NCI-H128 (cell line): ENCODE data around the gene MRGPRD.

Source experiments
- DNase-seq: peaks from one replicate; lab custom pipeline; 2025; ENCODE audit not compliant: unreplicated experiment; lab: John Stamatoyannopoulos, UW

MRGPRD gene

DNA sequence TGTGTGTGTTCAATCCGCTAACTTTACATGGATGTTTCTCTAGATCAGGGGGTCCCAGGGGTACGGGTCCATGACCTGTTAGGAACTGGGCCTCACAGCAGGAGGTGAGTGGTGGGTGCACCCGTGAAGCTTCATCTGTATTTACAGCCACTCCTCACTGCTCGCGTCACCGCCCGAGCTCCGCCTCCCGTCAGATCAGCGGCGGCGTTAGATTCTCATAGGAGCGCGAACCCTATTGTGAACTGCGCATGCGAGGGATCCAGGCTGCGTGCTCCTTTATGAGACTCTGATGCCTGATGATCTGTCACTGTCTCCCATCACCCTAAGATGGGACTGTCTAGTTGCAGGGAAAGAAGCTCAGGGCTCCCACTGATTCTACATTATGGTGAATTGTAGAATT is 31.9 kb downstream of the MRGPRD start:
- no peak for DNase-seq

- no peak for DNase-seq
These were observed 32.3 kb downstream of the MRGPRD start for GRCh38 chr11:68948496-68948895.

- no peak for DNase-seq
These were observed 33.6 kb downstream of the MRGPRD start for GRCh38 chr11:68947151-68947550.

DNA sequence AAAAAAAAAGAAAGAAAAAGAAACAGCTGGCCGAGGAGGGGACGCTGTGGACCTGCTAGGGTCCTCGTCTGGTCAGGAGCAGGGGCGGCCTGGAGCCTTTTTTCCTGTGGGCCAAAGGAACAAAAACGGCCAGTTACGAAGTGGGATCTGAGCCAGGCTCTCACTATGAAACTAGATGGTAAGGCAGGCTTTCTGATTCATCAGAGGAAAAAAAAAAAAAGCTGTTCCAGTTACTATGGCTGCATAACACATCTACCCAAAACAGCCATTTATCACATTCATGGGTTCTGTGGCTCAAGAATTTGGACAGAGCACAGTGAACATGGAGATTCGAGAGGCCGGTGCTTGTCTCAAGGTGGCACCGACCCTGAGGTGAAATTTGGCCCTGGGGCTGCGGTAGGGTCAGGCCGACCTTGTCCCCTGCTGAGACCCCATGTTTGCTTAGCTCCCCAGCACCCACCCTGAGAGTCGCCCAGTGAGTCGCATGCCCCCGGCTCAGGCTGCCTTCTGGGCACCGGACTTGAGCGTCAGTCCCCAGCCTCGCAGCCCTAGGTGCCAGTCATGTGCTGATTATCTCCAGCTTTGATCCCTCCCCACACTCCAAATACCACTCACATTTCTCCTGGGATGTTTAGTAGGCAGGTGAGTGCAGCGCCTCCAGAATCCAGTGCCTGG is 34.2 kb downstream of the MRGPRD start:
- DNase-seq = no peak

DNA sequence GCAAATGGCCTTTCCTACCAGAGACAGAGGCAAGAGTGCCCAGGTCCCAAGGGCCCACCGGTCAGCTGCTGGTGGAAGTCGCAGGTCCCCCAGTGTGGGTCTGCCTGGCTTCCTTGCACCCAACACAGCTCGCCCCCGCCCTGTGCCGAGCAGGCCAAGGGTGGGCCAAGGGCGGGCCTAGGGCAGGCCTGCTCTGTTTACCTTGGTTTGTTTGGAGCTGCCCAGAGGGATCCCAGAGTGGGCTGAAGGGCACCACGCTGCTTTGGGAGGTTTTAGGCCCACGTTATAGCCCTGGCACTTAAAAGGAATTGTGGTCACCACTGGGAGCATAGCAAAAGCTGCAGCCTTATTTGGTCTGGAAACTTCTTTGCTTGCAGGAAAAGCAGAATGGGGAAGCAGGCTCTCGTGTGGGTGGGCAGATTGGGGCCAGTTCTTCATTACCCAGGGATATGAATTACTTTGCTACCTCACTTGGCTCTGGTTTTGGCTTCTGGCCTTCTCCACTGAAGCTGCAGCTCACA is 38.0 kb downstream of the MRGPRD start:
- DNase-seq = no peak

DNA sequence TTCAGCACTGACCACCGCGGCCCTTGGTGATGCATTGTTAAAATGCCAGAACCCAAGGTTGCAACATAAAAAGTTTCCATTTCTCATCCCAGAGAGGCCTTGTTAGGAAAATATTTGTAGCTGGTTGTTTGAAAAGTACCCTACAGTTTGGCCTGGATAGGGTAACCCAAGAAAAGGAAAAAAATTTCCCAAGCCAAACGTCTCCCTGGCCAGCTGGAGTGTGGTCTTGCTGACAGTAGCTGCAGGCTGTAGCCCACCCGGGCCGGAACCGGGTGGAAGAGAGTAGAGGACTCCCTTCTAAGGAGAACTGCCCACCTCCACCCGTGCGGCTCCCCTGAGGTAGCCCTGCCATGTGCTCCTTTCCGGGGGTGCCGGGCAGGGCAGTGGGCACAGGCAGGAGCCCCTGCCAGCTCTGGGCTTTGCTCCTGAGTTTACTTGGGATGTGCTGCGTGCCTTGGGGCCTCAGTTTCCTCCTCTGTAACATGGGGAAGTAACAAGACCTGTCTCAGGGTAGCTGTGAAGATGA is 38.6 kb downstream of the MRGPRD start:
- no peak for DNase-seq

DNA sequence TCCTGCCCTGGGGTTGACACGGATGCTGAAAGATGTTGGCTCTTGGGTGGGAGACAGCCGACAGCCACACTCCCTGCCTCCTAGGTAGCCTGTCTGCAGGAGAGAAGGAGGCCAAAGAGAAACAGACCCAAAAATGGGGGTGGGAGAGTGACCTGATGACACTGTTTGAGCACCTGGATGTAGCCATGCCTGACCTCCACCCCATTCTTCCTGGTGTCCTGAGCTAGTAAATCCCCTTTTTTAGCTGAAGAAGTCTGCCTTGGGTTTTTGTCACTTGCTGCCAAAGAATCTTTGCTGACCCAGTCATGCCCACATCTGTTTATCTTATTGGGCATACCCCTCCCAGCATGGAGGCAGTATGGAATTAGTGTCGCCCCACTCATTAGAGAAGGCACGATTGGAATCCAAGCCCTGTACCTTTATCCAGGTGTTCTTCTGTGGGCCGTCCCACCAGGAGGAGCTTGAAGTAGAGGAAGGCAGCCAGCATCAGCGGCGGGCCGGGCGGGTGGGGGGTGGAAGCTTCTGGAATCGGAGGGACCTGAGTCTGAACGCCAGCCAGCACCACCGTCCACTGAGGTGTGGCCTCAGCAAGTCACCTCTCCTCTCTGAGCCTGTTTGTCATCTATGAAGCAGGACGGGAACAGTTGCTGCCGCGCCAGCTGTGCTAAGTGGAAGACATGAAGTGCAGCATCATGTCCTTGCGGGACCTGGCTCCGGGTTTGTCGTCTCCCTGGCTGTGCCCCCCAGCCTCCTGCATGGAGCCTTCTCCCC is 39.3 kb downstream of the MRGPRD start:
- DNase-seq = no peak

DNA sequence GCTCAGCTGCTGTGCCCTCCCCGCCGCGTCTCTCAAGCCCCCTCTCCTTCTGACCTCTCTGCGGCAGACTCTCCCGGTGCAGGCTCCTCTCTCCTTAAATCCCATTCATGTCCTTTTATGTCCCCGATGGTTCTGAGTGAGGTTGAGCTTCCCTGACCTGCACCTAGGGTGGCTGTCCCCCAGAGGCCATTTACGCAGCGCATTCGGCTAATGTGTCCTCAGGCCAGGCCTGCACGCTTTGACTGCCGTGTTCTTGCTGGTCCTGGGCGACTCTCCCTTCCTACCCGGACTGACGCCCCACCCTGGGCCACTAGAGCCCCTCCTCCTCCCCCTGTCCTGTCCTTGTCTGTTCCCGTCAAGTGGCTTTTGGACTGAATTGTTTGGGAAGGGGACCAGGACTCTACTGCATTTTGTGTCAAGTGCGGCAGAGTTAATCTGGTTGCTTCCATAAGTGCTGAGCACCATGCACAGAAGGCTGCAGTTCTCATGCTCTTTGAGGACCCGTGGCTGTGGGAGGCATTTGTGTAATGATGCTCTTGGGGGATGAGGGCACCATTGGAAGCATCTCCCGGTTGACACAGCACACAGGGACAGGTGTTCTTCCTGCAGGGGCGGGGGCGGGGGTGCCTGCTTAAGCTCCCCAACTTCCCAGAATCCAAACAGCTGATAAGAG is 40.0 kb downstream of the MRGPRD start:
- no peak for DNase-seq

DNA sequence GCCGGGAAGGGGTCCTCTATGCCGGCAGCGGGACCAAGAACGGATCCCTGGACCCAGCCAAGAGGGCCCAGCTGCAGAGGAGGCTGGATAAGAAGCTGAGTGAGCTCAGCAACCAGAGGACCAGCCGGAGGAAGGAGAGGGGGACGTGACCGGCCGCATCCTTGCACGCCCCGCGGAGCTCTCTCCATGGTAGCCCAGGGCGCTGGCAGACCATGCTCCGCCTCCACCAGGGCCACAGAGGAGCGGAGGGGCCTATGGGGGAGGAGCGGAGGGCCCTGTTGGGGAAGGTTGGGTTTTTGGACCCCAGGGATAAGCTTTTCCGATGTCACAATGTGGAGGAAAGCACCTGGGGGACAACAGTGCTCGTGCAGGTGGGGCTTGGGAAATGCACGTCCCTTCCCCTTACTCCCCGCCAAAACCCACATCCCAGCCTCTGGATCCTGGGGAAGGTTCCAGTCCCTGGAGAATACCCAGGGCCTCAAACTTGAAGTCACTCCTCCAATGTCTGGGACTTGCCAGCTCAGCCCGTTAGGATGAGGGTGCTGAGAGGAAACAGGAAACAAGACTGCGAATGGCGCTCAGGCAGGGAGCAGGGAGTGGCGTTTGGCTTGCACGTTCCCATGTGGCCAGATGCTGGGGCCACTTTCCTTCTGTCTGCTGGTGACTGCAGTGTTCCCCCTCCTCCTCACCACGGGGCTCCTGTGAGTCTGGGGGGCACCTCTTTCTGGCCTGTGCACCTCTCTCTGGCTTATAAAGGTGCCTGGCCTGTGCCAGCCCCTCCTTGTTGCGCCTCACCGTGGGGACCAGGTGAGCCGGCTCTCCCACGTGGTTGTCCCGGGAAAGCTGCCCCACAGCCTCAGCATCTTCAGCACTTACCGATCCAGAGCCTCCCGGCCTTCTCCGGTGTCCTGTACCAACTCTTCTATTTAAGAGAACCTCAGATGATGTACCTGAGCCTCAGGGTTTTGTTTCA is 40.9 kb downstream of the MRGPRD start:
- DNase-seq = no peak

GRCh38 chr11:68938816-68939582 is 41.8 kb downstream of the MRGPRD start:
- no peak for DNase-seq

- DNase-seq = no peak
These were observed 42.7 kb downstream of the MRGPRD start for GRCh38 chr11:68938088-68938487.

- DNase-seq = no peak
These were observed 43.8 kb downstream of the MRGPRD start for GRCh38 chr11:68936676-68937620.

DNA sequence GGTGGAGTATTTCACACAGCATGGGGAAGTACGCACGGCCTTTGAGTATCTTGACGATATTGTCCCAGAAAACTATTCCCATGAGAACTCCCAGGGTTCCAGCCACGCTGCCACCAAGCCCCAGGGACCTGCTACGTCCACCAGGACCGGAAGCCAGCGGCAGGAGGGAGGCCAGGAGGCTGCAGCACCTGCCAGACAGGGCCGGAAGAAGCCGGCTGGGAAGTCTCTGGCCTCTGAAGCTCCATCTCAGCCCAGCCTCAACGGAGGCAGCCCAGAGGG is 44.5 kb downstream of the MRGPRD start:
- no peak for DNase-seq

DNA sequence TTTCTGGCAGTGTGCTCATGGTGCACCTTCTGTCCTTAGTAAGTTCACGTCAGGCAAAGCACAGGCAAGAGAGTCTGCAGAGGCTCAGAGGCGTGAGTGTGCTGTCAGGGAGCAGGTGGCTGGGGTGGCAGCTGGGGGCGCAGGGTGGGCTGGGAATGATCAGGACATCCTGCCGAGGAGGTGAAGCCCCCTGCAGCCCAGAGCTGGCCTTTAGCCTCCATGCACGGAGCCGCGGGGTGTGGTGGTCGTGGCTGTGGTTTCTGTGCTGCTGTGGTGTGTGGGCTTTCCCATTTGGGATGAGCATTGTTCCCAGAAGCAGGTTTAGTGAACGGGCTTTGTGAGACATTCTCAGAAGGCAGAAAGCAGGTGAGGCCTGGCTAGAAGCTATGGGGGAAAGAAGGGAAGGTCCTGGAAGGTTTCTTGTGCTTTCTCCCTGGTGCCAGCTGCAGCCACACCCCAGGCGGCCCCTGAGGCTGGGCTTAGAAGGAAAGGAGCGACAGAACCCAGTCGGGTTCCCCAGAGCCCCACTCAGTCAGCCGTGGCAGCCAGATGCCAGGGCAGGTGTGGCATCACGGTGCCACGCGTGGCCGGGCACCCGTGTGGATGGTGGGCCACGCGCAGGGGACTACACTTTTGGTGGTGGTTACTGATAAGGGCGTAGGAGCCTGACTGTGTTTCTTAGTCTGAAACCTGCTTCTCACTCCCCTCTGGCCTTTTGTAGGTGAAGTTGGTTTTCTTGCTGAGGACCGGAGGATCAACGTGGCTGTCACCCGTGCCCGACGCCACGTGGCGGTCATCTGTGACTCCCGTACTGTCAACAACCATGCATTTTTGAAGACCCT is 45.0 kb downstream of the MRGPRD start:
- no peak for DNase-seq

DNA sequence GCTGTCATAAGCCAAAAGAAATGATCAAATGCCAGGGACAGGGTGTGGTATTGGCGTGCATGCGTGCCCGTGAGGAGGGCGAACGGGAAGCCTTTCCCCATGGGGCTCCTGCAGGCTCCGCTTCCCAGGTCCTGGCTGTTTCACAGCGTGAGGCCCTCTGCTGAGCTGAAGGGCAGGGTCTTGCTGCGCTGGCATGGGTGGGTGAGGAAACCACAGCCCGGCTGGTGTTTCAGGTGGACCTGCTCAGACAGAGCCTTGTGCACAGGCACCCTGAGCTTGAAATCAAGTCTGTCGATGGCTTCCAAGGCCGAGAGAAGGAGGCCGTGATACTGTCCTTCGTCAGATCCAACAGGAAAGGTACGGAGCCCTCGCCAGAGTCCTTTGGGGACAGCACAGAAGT is 45.7 kb downstream of the MRGPRD start:
- no peak for DNase-seq

DNA sequence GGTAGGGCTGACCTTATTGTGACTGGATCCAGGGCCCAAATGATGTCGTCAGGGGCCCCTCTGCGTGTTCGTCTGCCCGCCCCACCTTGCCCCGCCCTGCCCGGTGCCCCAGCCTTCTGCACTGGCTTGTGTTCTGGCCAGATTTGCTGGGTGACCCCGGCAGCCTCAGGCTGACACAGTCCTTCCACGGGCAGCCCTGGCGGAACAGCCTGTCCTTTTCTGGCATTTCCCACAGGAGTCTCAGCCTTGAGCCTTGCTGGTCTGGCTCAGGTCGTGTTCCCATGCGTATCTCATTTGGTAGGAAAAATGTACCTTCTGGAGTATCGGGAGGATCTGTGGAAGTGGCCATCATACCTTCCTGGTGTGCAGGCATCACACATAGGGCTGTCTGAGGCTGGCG is 46.1 kb downstream of the MRGPRD start:
- no peak for DNase-seq

- no peak for DNase-seq
These were observed 46.5 kb downstream of the MRGPRD start for GRCh38 chr11:68934321-68934645.

DNA sequence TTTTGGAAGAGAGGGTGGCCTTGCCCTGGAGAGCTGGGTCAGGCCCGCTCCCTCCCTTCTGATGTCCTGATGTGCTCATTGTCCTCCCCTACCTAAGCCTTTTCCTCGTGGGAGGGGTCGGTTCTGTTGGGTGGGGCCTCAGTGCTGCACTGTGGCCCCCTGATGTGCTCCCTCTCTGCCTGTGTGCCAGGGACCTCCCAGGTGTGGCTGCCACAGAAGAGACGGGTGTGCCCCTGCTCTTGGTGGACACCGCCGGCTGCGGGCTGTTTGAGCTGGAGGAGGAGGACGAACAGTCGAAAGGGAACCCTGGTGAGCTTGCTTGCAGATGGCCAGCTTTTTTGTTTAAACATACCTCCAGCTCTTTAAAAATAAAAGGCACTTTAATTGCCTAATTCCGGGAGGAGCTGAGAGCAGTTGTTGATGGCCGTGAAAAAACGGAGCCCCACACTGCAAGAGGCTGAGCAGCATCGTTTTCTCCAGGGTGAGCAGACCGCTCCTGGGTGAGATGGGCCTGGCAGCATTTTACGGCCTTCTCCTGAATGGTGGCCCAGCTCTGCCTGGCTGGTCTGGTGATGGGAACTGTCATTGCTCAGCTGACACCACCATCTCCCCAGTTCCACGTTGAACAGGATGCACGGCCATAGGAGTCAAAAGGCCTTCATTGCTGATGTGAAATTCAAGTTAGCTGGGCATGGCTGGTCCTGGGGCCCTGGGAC is 47.0 kb downstream of the MRGPRD start:
- no peak for DNase-seq
